ENCODE data around the gene PLXDC1.

DNA sequence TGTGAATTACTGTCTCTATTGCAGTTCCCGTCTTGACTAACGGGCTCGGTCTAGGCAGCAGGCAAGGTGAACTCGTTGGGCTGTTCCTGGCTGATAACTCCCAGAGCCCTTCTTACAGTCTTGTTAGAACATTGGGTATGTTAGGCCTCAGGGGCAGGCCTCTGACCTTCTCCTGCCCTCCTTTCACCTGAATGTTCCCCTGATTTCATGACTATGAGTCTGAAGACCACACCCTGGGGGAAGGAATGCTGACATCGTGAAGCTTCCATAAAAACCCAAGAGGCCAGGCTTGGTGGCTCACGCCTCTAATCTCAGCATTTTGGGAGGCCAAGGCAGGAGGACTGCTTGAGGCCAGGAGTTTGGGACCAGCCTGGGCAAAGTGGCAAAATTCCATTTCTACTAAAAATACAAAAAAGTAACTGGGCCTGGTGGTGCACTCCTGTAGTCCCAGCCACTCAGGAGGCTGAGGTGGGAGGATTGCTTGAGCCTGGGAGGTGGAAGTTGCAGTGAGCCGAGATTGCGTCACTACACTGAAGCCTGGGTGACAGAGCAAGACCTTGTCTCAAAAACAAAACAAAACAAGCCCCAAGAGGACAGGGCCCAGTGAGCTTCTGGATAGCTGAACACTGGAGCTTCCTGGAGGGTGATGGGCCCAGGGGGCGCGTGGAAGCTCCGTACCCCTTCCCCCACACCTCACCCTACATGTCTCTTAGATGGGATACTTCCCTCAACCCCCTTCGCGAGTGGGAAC is 136.5 kb downstream of the PLXDC1 start:
- TF ChIP-seq, protein P1, sequence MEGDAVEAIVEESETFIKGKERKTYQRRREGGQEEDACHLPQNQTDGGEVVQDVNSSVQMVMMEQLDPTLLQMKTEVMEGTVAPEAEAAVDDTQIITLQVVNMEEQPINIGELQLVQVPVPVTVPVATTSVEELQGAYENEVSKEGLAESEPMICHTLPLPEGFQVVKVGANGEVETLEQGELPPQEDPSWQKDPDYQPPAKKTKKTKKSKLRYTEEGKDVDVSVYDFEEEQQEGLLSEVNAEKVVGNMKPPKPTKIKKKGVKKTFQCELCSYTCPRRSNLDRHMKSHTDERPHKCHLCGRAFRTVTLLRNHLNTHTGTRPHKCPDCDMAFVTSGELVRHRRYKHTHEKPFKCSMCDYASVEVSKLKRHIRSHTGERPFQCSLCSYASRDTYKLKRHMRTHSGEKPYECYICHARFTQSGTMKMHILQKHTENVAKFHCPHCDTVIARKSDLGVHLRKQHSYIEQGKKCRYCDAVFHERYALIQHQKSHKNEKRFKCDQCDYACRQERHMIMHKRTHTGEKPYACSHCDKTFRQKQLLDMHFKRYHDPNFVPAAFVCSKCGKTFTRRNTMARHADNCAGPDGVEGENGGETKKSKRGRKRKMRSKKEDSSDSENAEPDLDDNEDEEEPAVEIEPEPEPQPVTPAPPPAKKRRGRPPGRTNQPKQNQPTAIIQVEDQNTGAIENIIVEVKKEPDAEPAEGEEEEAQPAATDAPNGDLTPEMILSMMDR (IDR thresholded peaks at IDR 0.05), result no peak
- no peak for TF ChIP-seq ZFX (IDR thresholded peaks at IDR 0.05; ENCODE audit: borderline replicate concordance)
